H9 (cell line): ENCODE measurements around the gene SLC39A8. TPM values are rescaled to one million over a fixed set of nuclear protein-coding genes. Genes with fewer than 3 reads are reported as not detected.

Experiments used
- DNase-seq: peaks from one replicate; pipeline ENCODE4 v3.0.0-alpha.2; 2017
- H2AFZ ChIP-seq: one replicate; pipeline ENCODE4 v1.6.1; 2013; ENCODE audit warnings: mild to moderate bottlenecking, low read length, control low read depth, moderate library complexity
- H2AK5ac ChIP-seq: 2 replicates; pipeline ENCODE4 v1.6.1; 2013; ENCODE audit warnings: low read length, control low read depth, mixed read lengths; ENCODE audit not compliant: insufficient read length
- H2BK120ac ChIP-seq: one replicate; pipeline ENCODE4 v1.6.1; 2013; ENCODE audit warnings: low read depth, mild to moderate bottlenecking, low read length, control low read depth, inconsistent platforms; ENCODE audit not compliant: poor library complexity, severe bottlenecking
- H2BK12ac ChIP-seq: 2 replicates; pipeline ENCODE4 v1.6.1; 2013; ENCODE audit warnings: low read length, control low read depth, mixed read lengths, low read depth; ENCODE audit not compliant: insufficient read length
- H2BK15ac ChIP-seq: 2 replicates; pipeline ENCODE4 v1.6.1; 2013; ENCODE audit warnings: low read depth, low read length, control low read depth
- H2BK20ac ChIP-seq: one replicate; pipeline ENCODE4 v1.6.1; 2013; ENCODE audit warnings: low read depth, mild to moderate bottlenecking, low read length, control low read depth, inconsistent platforms; ENCODE audit not compliant: poor library complexity, severe bottlenecking
- H2BK5ac ChIP-seq: 2 replicates; pipeline ENCODE4 v1.6.1; 2013; ENCODE audit warnings: low read length, control low read depth, mixed read lengths; ENCODE audit not compliant: insufficient read length
- H3K14ac ChIP-seq: 2 replicates; pipeline ENCODE4 v1.6.1; 2013; ENCODE audit warnings: low read length, control low read depth; ENCODE audit not compliant: insufficient read depth
- H3K18ac ChIP-seq: 2 replicates; pipeline ENCODE4 v1.6.1; 2013; ENCODE audit warnings: low read depth, mild to moderate bottlenecking, mixed read lengths, low read length, control low read depth; ENCODE audit not compliant: insufficient read length
- H3K23ac ChIP-seq: 2 replicates; pipeline ENCODE4 v1.6.1; 2013; ENCODE audit warnings: low read length, control low read depth, mixed read lengths, low read depth; ENCODE audit not compliant: insufficient read length
- H3K23me2 ChIP-seq: 2 replicates; pipeline ENCODE4 v1.6.1; 2013; ENCODE audit warnings: low read depth, mild to moderate bottlenecking, mixed read lengths, low read length, control low read depth; ENCODE audit not compliant: insufficient read length, poor library complexity, severe bottlenecking
- H3K27ac ChIP-seq: 2 replicates; pipeline ENCODE4 v1.5.1; 2013; ENCODE audit warnings: low read length, control low read depth, mixed read lengths, low read depth; ENCODE audit not compliant: insufficient read length
- H3K27me3 ChIP-seq: 2 replicates; pipeline ENCODE4 v1.6.1; 2013; ENCODE audit warnings: low read length, control low read depth, inconsistent platforms; ENCODE audit not compliant: insufficient read depth
- H3K4ac ChIP-seq: 2 replicates; pipeline ENCODE4 v1.6.1; 2013; ENCODE audit warnings: low read depth, mild to moderate bottlenecking, control low read depth, inconsistent platforms, low read length, moderate library complexity
- H3K4me1 ChIP-seq: 2 replicates; pipeline ENCODE4 v1.6.1; 2013; ENCODE audit warnings: low read length, control low read depth, inconsistent platforms; ENCODE audit not compliant: insufficient read depth
- H3K4me2 ChIP-seq: 2 replicates; pipeline ENCODE4 v1.6.1; 2013; ENCODE audit warnings: low read length, control low read depth, mixed read lengths; ENCODE audit not compliant: insufficient read length, insufficient read depth
- H3K56ac ChIP-seq: 2 replicates; pipeline ENCODE4 v1.6.1; 2013; ENCODE audit warnings: low read depth, mild to moderate bottlenecking, mixed read lengths, low read length, control low read depth; ENCODE audit not compliant: insufficient read length
- H3K79me1 ChIP-seq: 2 replicates; pipeline ENCODE4 v1.6.1; 2013; ENCODE audit warnings: low read depth, mild to moderate bottlenecking, moderate library complexity, low read length, control low read depth, inconsistent platforms; ENCODE audit not compliant: insufficient read depth, poor library complexity, severe bottlenecking
- H3K79me2 ChIP-seq: 2 replicates; pipeline ENCODE4 v1.6.1; 2013; ENCODE audit warnings: low read length, control low read depth, inconsistent platforms; ENCODE audit not compliant: insufficient read depth
- H3K9ac ChIP-seq: 2 replicates; pipeline ENCODE4 v1.6.1; 2013; ENCODE audit warnings: low read length, control low read depth, mixed read lengths; ENCODE audit not compliant: insufficient read length; ENCODE audit errors: extremely low read depth
- H3K9me3 ChIP-seq: one replicate; pipeline ENCODE4 v1.6.1; 2013; ENCODE audit warnings: low read depth, low read length, inconsistent platforms; ENCODE audit not compliant: control insufficient read depth
- H3T11ph ChIP-seq: one replicate; pipeline ENCODE4 v1.6.1; 2013; ENCODE audit warnings: mild to moderate bottlenecking, low read length, control low read depth, inconsistent platforms
- H4K20me1 ChIP-seq: one replicate; pipeline ENCODE4 v1.6.1; 2013; ENCODE audit not compliant: control insufficient read depth, insufficient read length, insufficient read depth
- H4K5ac ChIP-seq: 2 replicates; pipeline ENCODE4 v1.6.1; 2013; ENCODE audit warnings: low read depth, mild to moderate bottlenecking, mixed read lengths, low read length, control low read depth; ENCODE audit not compliant: insufficient read length
- H4K8ac ChIP-seq: replicated peaks from 2 replicates; pipeline ENCODE4 v1.6.1; 2013; ENCODE audit warnings: low read length, control low read depth, mixed read lengths, low read depth; ENCODE audit not compliant: insufficient read length
- H4K91ac ChIP-seq: 2 replicates; pipeline ENCODE4 v1.6.1; 2013; ENCODE audit warnings: low read depth, mild to moderate bottlenecking, moderate library complexity, mixed read lengths, low read length, control low read depth; ENCODE audit not compliant: insufficient read length
- H3K27ac Mint-ChIP-seq, 3 experiments: 2 replicates in 2 of 3; 3 replicates in 1 of 3; pipeline ENCODE4 v1.8.0; 2020 to 2021; ENCODE audit warnings: mixed read lengths in 3 of 3, mild to moderate bottlenecking in 1 of 3, moderate library complexity in 1 of 3
- H3K27me3 Mint-ChIP-seq: 2 replicates; pipeline ENCODE4 v1.8.0; 2021; ENCODE audit warnings: low read depth, mild to moderate bottlenecking, moderate library complexity, mixed read lengths
- H3K36me3 Mint-ChIP-seq, 3 experiments: 2 replicates in 2 of 3; 3 replicates in 1 of 3; pipeline ENCODE4 v1.8.0; 2020 to 2021; ENCODE audit warnings: low read depth in 3 of 3, mixed read lengths in 3 of 3; ENCODE audit not compliant: insufficient read depth in 1 of 3
- H3K4me1 Mint-ChIP-seq, 2 experiments: 2 replicates each; pipeline ENCODE4 v1.8.0; 2020; ENCODE audit warnings: mixed read lengths in 2 of 2
- H3K4me3 Mint-ChIP-seq, 2 experiments: 2 replicates in 1 of 2; 3 replicates in 1 of 2; pipeline ENCODE4 v1.8.0; 2020 to 2021; ENCODE audit warnings: mild to moderate bottlenecking in 2 of 2, mixed read lengths in 2 of 2, moderate library complexity in 1 of 2
- H3K9me3 Mint-ChIP-seq, 2 experiments: 2 replicates in 1 of 2; 3 replicates in 1 of 2; pipeline ENCODE4 v1.8.0; 2020; ENCODE audit warnings: mild to moderate bottlenecking in 2 of 2, mixed read lengths in 2 of 2, moderate library complexity in 1 of 2
- CTCF ChIP-seq: fragments of 200-600 bp; sonication (generic); conservative IDR thresholded peaks from 3 replicates; pipeline ENCODE4 v1.8.0; 2021; ENCODE audit warnings: antibody characterized with exemption, mild to moderate bottlenecking
- WGBS: extraction: QIAGEN DNeasy Blood & Tissue Kit; methylation state at CpG from one replicate; pipeline ENCODE4 v1.1.7; 2013; ENCODE audit warnings: missing lambda C conversion rate, low lambda C conversion rate, mixed read lengths; ENCODE audit not compliant: insufficient read length; ENCODE audit errors: extremely low coverage; 5-methylcytosine and 5-hydroxymethylcytosine counted together
- total RNA-seq: library from RNA; stranded (reverse); gene quantifications from 2 replicates; pipeline ENCODE4 v1.2.1, GENCODE V29; 2021

Gene SLC39A8
- total RNA-seq, 1 experiment from 2014 or later: 11.0 TPM

GRCh38 chr4:102308032-102308799, 37.1 kb downstream of the SLC39A8 start:
- no peak overlapping the region for H2AK5ac ChIP-seq
- H4K8ac ChIP-seq: no peak overlapping the region
- H4K5ac ChIP-seq: no peak overlapping the region
- Mint-ChIP-seq H3K36me3 (no peaks in the 10 kb centered on the region), H3K4me3 (no peak overlapping the region), H3K27me3 (no peaks in the 10 kb centered on the region), H3K9me3 (no peaks in the 10 kb centered on the region), H3K4me1 (peaks cover 2 to 7% of the 10 kb centered on the region in 2 experiments; a peak in 3 of 4 replicates), H3K27ac (peak overlapping the region in 1 of 3 experiments; percentile 50; a peak in 1 of 7 replicates)
- H3K79me2 ChIP-seq: no peaks in the 10 kb centered on the region
- H3K79me1 ChIP-seq: no peaks in the 10 kb centered on the region
- no peak overlapping the region for H3K9ac ChIP-seq
- H3K23ac ChIP-seq: no peak overlapping the region
- no peak overlapping the region for H2BK12ac ChIP-seq
- no peak overlapping the region for H2BK15ac ChIP-seq
- H3K23me2 ChIP-seq: no peaks in the 10 kb centered on the region
- H3K9me3 ChIP-seq: no peaks in the 10 kb centered on the region
- no peak overlapping the region for H2AFZ ChIP-seq
- no peak overlapping the region for H2BK120ac ChIP-seq
- no peaks in the 10 kb centered on the region for H3K27me3 ChIP-seq
- no peak overlapping the region for H3T11ph ChIP-seq
- no peak overlapping the region for H3K27ac ChIP-seq
- no peak overlapping the region for H2BK5ac ChIP-seq
- no peaks in the 10 kb centered on the region for H4K20me1 ChIP-seq
- no peak overlapping the region for H3K4ac ChIP-seq
- H3K14ac ChIP-seq: no peak overlapping the region
- no peaks in the 10 kb centered on the region; the same call in 1 of the 2 replicates for H3K4me1 ChIP-seq
- H3K18ac ChIP-seq: no peak overlapping the region
- no peak overlapping the region for H3K4me2 ChIP-seq
- DNase-seq: no peak
- no peak for TF ChIP-seq CTCF
- no peak overlapping the region for H2BK20ac ChIP-seq
- no CpG with 5 or more reads among the region's 1 CpG for WGBS
- H3K56ac ChIP-seq: no peak overlapping the region
- H4K91ac ChIP-seq: no peak overlapping the region
